Adrenal gland (tissue), 5 donors: ENCODE data around the gene CDH2.

Experiments used
- POLR2A ChIP-seq, 2 donors: fragments of 450-650 bp; IDR thresholded peaks; one replicate each; pipeline ENCODE4 v1.6.1; 2017; ENCODE audit warnings: antibody characterized with exemption in 2 of 2, mild to moderate bottlenecking in 2 of 2, moderate library complexity in 1 of 2
- TF ChIP-seq, protein P1 (sequence below), 6 experiments: fragments of 450-650 bp in 4 of 6; fragments of 200-600 bp in 2 of 6; sonication (generic) in 1 of 6; IDR thresholded peaks; 1 replicate in 5 of 6; 2 replicates in 1 of 6; pipeline versions ENCODE4 v1.5.1 to v1.8.0; 2016 to 2021; ENCODE audit warnings: antibody characterized with exemption in 6 of 6, mild to moderate bottlenecking in 2 of 6, moderate library complexity in 1 of 6
- donor health status: DM: no; HTN: no; CAD: no.

GRCh38 chr18:28208712-28209265, 31.9 kb upstream of the CDH2 start:
- TF ChIP-seq POLR2A (IDR thresholded peaks at IDR 0.05): no peak
- TF ChIP-seq, protein P1, sequence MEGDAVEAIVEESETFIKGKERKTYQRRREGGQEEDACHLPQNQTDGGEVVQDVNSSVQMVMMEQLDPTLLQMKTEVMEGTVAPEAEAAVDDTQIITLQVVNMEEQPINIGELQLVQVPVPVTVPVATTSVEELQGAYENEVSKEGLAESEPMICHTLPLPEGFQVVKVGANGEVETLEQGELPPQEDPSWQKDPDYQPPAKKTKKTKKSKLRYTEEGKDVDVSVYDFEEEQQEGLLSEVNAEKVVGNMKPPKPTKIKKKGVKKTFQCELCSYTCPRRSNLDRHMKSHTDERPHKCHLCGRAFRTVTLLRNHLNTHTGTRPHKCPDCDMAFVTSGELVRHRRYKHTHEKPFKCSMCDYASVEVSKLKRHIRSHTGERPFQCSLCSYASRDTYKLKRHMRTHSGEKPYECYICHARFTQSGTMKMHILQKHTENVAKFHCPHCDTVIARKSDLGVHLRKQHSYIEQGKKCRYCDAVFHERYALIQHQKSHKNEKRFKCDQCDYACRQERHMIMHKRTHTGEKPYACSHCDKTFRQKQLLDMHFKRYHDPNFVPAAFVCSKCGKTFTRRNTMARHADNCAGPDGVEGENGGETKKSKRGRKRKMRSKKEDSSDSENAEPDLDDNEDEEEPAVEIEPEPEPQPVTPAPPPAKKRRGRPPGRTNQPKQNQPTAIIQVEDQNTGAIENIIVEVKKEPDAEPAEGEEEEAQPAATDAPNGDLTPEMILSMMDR (IDR thresholded peaks at IDR 0.05): no peak
